GM23248 (cell line): ENCODE measurements around the gene FTO. TPM values are rescaled to one million over a fixed set of nuclear protein-coding genes. Genes with fewer than 3 reads are reported as not detected.
A peak's percentile ranks its signal among the peaks of the same experiment; 100 is the strongest.

Source experiments
- DNase-seq: peaks from one replicate; pipeline ENCODE4 v3.0.0-alpha.2; 2015
- H2AFZ ChIP-seq: fragments of 200-600 bp; sonication (generic); 2 replicates; pipeline ENCODE4 v1.6.1; 2016; ENCODE audit warnings: antibody characterized with exemption
- H3F3A ChIP-seq: fragments of 200-600 bp; sonication (generic); 2 replicates; pipeline ENCODE4 v1.6.1; 2016; ENCODE audit warnings: mild to moderate bottlenecking, antibody characterized with exemption, mixed run types; ENCODE audit not compliant: insufficient read depth
- H3K27ac ChIP-seq: fragments of 200-600 bp; sonication (generic); 2 replicates; pipeline ENCODE4 v1.5.1; 2016; ENCODE audit warnings: mild to moderate bottlenecking
- H3K27me3 ChIP-seq: fragments of 200-600 bp; sonication (generic); replicated peaks from 2 replicates; pipeline ENCODE4 v1.6.1; 2016; ENCODE audit warnings: mild to moderate bottlenecking; ENCODE audit not compliant: insufficient read depth
- H3K36me3 ChIP-seq: fragments of 200-600 bp; sonication (generic); 2 replicates; pipeline ENCODE4 v1.6.1; 2016; ENCODE audit warnings: low read depth, mild to moderate bottlenecking
- H3K4me1 ChIP-seq: fragments of 200-600 bp; sonication (generic); 2 replicates; pipeline ENCODE4 v1.6.1; 2016; ENCODE audit warnings: mild to moderate bottlenecking; ENCODE audit not compliant: insufficient read depth
- H3K4me2 ChIP-seq: fragments of 200-600 bp; sonication (generic); one replicate; pipeline ENCODE4 v1.6.1; 2016; ENCODE audit warnings: mild to moderate bottlenecking; ENCODE audit not compliant: unreplicated experiment
- H3K4me3 ChIP-seq: fragments of 200-600 bp; sonication (generic); 2 replicates; pipeline ENCODE4 v1.5.1; 2016; ENCODE audit warnings: mild to moderate bottlenecking
- H3K79me2 ChIP-seq: fragments of 200-600 bp; sonication (generic); 2 replicates; pipeline ENCODE4 v1.6.1; 2016; ENCODE audit warnings: mild to moderate bottlenecking; ENCODE audit not compliant: insufficient read depth
- H3K9ac ChIP-seq: fragments of 200-600 bp; sonication (generic); 2 replicates; pipeline ENCODE4 v1.6.1; 2016; ENCODE audit warnings: mild to moderate bottlenecking
- H3K9me2 ChIP-seq: fragments of 200-600 bp; sonication (generic); 2 replicates; pipeline ENCODE4 v1.6.1; 2016; ENCODE audit warnings: mixed run types, mild to moderate bottlenecking, moderate library complexity; ENCODE audit not compliant: insufficient read depth
- H3K9me3 ChIP-seq: fragments of 200-600 bp; sonication (generic); one replicate; pipeline ENCODE4 v1.6.1; 2017; ENCODE audit warnings: low read depth
- H4K20me1 ChIP-seq: fragments of 200-600 bp; sonication (generic); 2 replicates; pipeline ENCODE4 v1.6.0; 2016; ENCODE audit not compliant: insufficient read depth
- EZH2 ChIP-seq: fragments of 200-600 bp; sonication (generic); IDR thresholded peaks from 2 replicates; pipeline ENCODE4 v1.6.1; 2018; ENCODE audit warnings: antibody characterized with exemption, mild to moderate bottlenecking; ENCODE audit not compliant: insufficient read depth, poor library complexity, severe bottlenecking
- EZH2phosphoT487 ChIP-seq: fragments of 200-600 bp; sonication (generic); IDR thresholded peaks from 2 replicates; pipeline ENCODE4 v1.6.1; 2018; ENCODE audit warnings: antibody characterized with exemption, moderate library complexity, mild to moderate bottlenecking, low read depth; ENCODE audit not compliant: insufficient read depth
- WGBS, 2 experiments: methylation state at CpG; one replicate each; pipeline ENCODE4 v1.1.6; 2015 to 2017; ENCODE audit warnings: low lambda C conversion rate in 2 of 2, low coverage in 1 of 2; ENCODE audit errors: missing lambda C conversion rate in 2 of 2; 5-methylcytosine and 5-hydroxymethylcytosine counted together
- in situ Hi-C: fragments of 300-500 bp; cut with MboI; formaldehyde crosslinking; loops from 2 replicates; pipeline ENCODE4 v1.15.0; 2020
- polyA plus RNA-seq: library from polyadenylated mRNA; unstranded; fragments of >200 nt; fragmentation: Nextera tagmentation; extraction: Ambion mirVana; gene quantifications from 2 replicates; pipeline ENCODE4 v1.2.1, GENCODE V29; 2016
- total RNA-seq: library from RNA; depleted of rRNA; stranded (reverse); fragments of >200 nt; shearing (Covaris generic); gene quantifications from 2 replicates; pipeline ENCODE4 v1.2.3, GENCODE V29; 2014

Gene FTO
- total and polyA plus RNA-seq, 2 experiments from 2014 or later, result 85.3 to 99.2 TPM

- no peak for DNase-seq
- in situ Hi-C loops, result no loop called here
- no peak overlapping the region for H3K4me2 ChIP-seq
- no peaks in the 10 kb centered on the region for H3K79me2 ChIP-seq
- H3K27me3 ChIP-seq, result no peaks in the 10 kb centered on the region
- TF ChIP-seq EZH2 (no peak), EZH2phosphoT487 (no peak)
- peaks cover 14% of the 10 kb centered on the region for H3K36me3 ChIP-seq
- H3K4me3 ChIP-seq, result no peak overlapping the region
- H3F3A ChIP-seq, result no peaks in the 10 kb centered on the region
- 92 to 95% methylated on average over 5 of the region's 5 CpGs for WGBS, 2 experiments
- no peaks in the 10 kb centered on the region for H3K9me3 ChIP-seq
- no peak overlapping the region for H3K9ac ChIP-seq
- no peaks in the 10 kb centered on the region for H3K4me1 ChIP-seq
- no peak overlapping the region for H3K27ac ChIP-seq
- H3K9me2 ChIP-seq, result no peaks in the 10 kb centered on the region
- H4K20me1 ChIP-seq, result no peaks in the 10 kb centered on the region
- H2AFZ ChIP-seq, result no peak overlapping the region
Measured at GRCh38 chr16:53936529-53936928, 232.6 kb downstream of the FTO start.

- no peak for DNase-seq
- H2AFZ ChIP-seq, result no peak overlapping the region
- no peaks in the 10 kb centered on the region for H3K4me1 ChIP-seq
- H3K4me3 ChIP-seq, result no peak overlapping the region
- H3K9me2 ChIP-seq, result no peaks in the 10 kb centered on the region
- no peaks in the 10 kb centered on the region for H3K9me3 ChIP-seq
- H3K79me2 ChIP-seq, result no peaks in the 10 kb centered on the region
- H4K20me1 ChIP-seq, result no peaks in the 10 kb centered on the region
- H3K4me2 ChIP-seq, result no peak overlapping the region
- TF ChIP-seq EZH2, result no peak
- H3K27ac ChIP-seq, result no peak overlapping the region
- no peaks in the 10 kb centered on the region for H3F3A ChIP-seq
- no peak overlapping the region for H3K9ac ChIP-seq
- no peaks in the 10 kb centered on the region for H3K27me3 ChIP-seq
- H3K36me3 ChIP-seq, result peaks cover 14% of the 10 kb centered on the region
- 79 to 80% methylated on average over 10 of the region's 10 CpGs for WGBS, 2 experiments
- in situ Hi-C loops, result no loop called here
Measured at GRCh38 chr16:53937161-53937880, 233.4 kb downstream of the FTO start.

- 95 to 97% methylated on average over 2 of the region's 2 CpGs for WGBS, 2 experiments
- Histone ChIP-seq H3K27ac (no peak overlapping the region), H4K20me1 (no peaks in the 10 kb centered on the region), H3F3A (no peaks in the 10 kb centered on the region), H2AFZ (no peak overlapping the region), H3K4me1 (0 out of 2 replicates have a peak, but pooled peaks cover 4% of the 10 kb centered on the region), H3K9me3 (no peaks in the 10 kb centered on the region), H3K4me2 (no peak overlapping the region), H3K36me3 (no peaks in the 10 kb centered on the region; the same call in 1 of the 2 replicates), H3K27me3 (no peaks in the 10 kb centered on the region), H3K4me3 (no peak overlapping the region), H3K9me2 (no peaks in the 10 kb centered on the region), H3K79me2 (peaks cover 5% of the 10 kb centered on the region; the same call in 1 of the 2 replicates), H3K9ac (no peak overlapping the region)
- no peak for TF ChIP-seq EZH2phosphoT487
- DNase-seq, result peak; percentile 21
- in situ Hi-C loops, result no loop called here
Measured at GRCh38 chr16:53944025-53944424, 240.1 kb downstream of the FTO start.

GRCh38 chr16:53945996-53946395, 242.0 kb downstream of the FTO start:
- no peak overlapping the region for H3K4me3 ChIP-seq
- peaks cover 5% of the 10 kb centered on the region; the same call in 1 of the 2 replicates for H3K79me2 ChIP-seq
- 0 out of 2 replicates have a peak, but pooled peaks cover 4% of the 10 kb centered on the region for H3K4me1 ChIP-seq
- peak; percentile 66 for DNase-seq
- no peak overlapping the region for H3K27ac ChIP-seq
- H3F3A ChIP-seq, result no peaks in the 10 kb centered on the region
- H3K9ac ChIP-seq, result no peak overlapping the region
- no peaks in the 10 kb centered on the region for H3K9me3 ChIP-seq
- H3K9me2 ChIP-seq, result no peaks in the 10 kb centered on the region
- no peaks in the 10 kb centered on the region for H4K20me1 ChIP-seq
- in situ Hi-C loops, result no loop called here
- TF ChIP-seq EZH2 (no peak), EZH2phosphoT487 (no peak)
- no peak overlapping the region for H2AFZ ChIP-seq
- H3K36me3 ChIP-seq, result no peaks in the 10 kb centered on the region
- H3K27me3 ChIP-seq, result no peaks in the 10 kb centered on the region
- WGBS, 2 experiments, result 79 to 81% methylated on average over 2 of the region's 2 CpGs
- H3K4me2 ChIP-seq, result no peak overlapping the region
